ENCODE results near the gene TET1.

- TF ChIP-seq CTCF (conservative IDR thresholded peaks at IDR 0.05) (no peak), EZH2 (IDR thresholded peaks at IDR 0.05; ENCODE audit: low read depth) (no peak)
These were observed 22.3 kb upstream of the TET1 start for GRCh38 chr10:68537796-68538195.

Measured in PC-9 (cell line).